Spleen (tissue), 3 donors: Measurements from ENCODE around the gene CD53.

ENCODE experiments used
- POLR2A ChIP-seq, 3 donors: fragments of 450-650 bp; IDR thresholded peaks; one replicate each; pipeline ENCODE4 v1.5.1; 2017; ENCODE audit warnings: antibody characterized with exemption in 3 of 3, mild to moderate bottlenecking in 1 of 3
- POLR2AphosphoS5 ChIP-seq, 3 donors: sonication (generic); formaldehyde crosslinking; IDR thresholded peaks; one replicate each; pipeline ENCODE4 v1.5.1; 2017; ENCODE audit warnings: antibody characterized with exemption in 3 of 3

- no peak for TF ChIP-seq POLR2A (IDR thresholded peaks at IDR 0.05)
- TF ChIP-seq POLR2AphosphoS5 (IDR thresholded peaks at IDR 0.05): no peak
Measured at GRCh38 chr1:110877776-110878175, 4.8 kb downstream of the CD53 start.
